GM19035 (cell line): ENCODE data around the gene THSD8.

Source experiments
- ATAC-seq: cut with Tn5 transposase; IDR thresholded peaks from one replicate; pipeline ENCODE4 v1.9.1; 2021; ENCODE audit not compliant: unreplicated experiment

The THSD8 gene

DNA sequence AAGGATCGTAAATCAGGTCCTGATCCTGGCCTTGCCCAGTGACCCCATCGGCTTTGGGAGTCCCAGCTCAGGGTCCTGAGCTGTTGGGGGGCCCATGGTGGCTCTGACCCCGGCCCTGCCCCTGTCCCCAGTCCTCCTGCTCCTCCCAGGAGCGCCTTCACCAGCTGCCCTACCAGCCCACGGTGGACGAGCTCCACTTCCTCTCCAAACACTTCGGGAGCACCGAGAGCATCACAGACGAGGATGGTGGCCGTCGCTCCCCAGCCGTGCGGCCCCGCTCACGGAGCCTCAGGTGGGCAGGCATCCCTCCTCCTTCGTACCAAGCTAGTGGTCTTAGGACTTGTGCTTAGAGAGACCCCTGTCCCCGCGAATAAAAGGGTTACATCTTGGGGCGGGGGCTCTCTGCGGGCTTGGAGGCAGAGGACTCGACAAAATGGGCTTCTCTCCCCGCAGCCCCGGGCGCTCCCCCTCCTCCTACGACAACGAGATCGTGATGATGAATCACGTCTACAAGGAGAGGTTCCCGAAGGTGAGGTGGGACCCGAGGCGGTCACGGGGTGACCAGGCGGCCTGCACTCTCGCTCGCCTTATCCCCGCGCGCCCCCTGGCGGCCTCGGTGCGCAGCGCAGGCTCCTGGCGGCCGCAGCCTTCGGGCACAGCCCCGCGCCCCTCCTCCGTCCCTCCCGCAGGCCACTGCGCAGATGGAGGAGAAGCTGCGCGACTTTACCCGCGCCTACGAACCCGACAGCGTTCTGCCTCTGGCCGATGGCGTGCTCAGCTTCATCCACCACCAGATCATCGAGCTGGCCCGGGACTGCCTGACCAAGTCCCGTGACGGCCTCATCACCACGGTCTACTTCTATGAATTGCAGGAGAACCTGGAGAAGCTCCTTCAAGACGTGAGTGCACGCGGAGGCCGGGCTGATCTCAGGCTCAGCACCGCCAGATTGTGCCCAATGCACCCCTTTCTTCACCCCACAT, 45.6 kb downstream of the THSD8 start:
- ATAC-seq = no peak
